ENCODE measurements around the gene NACC1. TPM values are rescaled to one million over a fixed set of nuclear protein-coding genes. Genes with fewer than 3 reads are reported as not detected.

NACC1 gene
- total RNA-seq, 1 donor from 2014 or later, result 62.1 TPM

GRCh38 chr19:13122980-13123957 is 5.2 kb downstream of the NACC1 start:
- no peak overlapping the region for H3K4me3 Mint-ChIP-seq
- ATAC-seq (ENCODE audit: low read depth), result no peak
- intact Hi-C loops (cut with micrococcal nuclease), result no loop called here

GRCh38 chr19:13127051-13127450 is 9.0 kb downstream of the NACC1 start:
- H3K4me1 Mint-ChIP-seq, result peaks cover 24% of the 10 kb centered on the region
- H3K4me3 Mint-ChIP-seq, result no peak overlapping the region
- no peaks in the 10 kb centered on the region for H3K9me3 Mint-ChIP-seq
- peaks cover 15% of the 10 kb centered on the region for H3K36me3 Mint-ChIP-seq (ENCODE audit: low read depth)
- no peaks in the 10 kb centered on the region for H3K27me3 Mint-ChIP-seq
- POLR2A ChIA-PET, result interaction anchor here (0.6 to 0.9 kb wide), 3 partner anchors 22 to 307 kb away, joined by 3 to 8 read pairs (median 3); no protein-coding TSS in a partner anchor
- no peak for DNase-seq
- intact Hi-C loops (cut with micrococcal nuclease), result no loop called here
- ATAC-seq (ENCODE audit: low read depth), result no peak
- TF ChIP-seq CTCF (IDR thresholded peaks at IDR 0.05), result no peak
- no peak overlapping the region for H3K27ac Mint-ChIP-seq
- CTCF ChIA-PET, result interaction anchor here (0.6 to 1.4 kb wide), 2 partner anchors 68 kb away, joined by 3 to 4 read pairs; no protein-coding TSS in a partner anchor

More at GRCh38 chr19:13122980-13123957, 5.2 kb downstream of the NACC1 start:
- Mint-ChIP-seq H3K27me3 (no peaks in the 10 kb centered on the region), H3K9me3 (no peaks in the 10 kb centered on the region), H3K36me3 (ENCODE audit: low read depth) (peaks cover 14% of the 10 kb centered on the region), H3K27ac (no peak overlapping the region), H3K4me1 (peaks cover 50% of the 10 kb centered on the region)
- POLR2A ChIA-PET, result no interaction called here
- CTCF ChIA-PET, result no interaction called here
- TF ChIP-seq CTCF (IDR thresholded peaks at IDR 0.05), result no peak
- DNase-seq, result no peak

GRCh38 chr19:13127811-13128575 is 9.9 kb downstream of the NACC1 start:
- H3K27ac Mint-ChIP-seq, result no peak overlapping the region
- H3K4me1 Mint-ChIP-seq, result peaks cover 21% of the 10 kb centered on the region
- no peak for DNase-seq
- intact Hi-C loops (cut with micrococcal nuclease), result no loop called here
- ATAC-seq (ENCODE audit: low read depth), result no peak
- no peak for TF ChIP-seq CTCF (IDR thresholded peaks at IDR 0.05)
- ChIA-PET POLR2A (interaction anchor here (0.9 to 1.3 kb wide), 3 partner anchors 10 to 40 kb away, joined by 3 to 8 read pairs (median 3); partner anchors contain the start of gene NACC1), CTCF (interaction anchor here (1.4 kb wide), 1 partner anchor 68 kb away, joined by 4 read pairs; no protein-coding TSS in a partner anchor)
- H3K4me3 Mint-ChIP-seq, result no peak overlapping the region
- peaks cover 14% of the 10 kb centered on the region for H3K36me3 Mint-ChIP-seq (ENCODE audit: low read depth)
- no peaks in the 10 kb centered on the region for H3K27me3 Mint-ChIP-seq
- no peaks in the 10 kb centered on the region for H3K9me3 Mint-ChIP-seq

GRCh38 chr19:13128583-13128982 is 10.5 kb downstream of the NACC1 start:
- no peak overlapping the region for H3K27ac Mint-ChIP-seq
- H3K9me3 Mint-ChIP-seq, result no peaks in the 10 kb centered on the region
- H3K4me1 Mint-ChIP-seq, result peaks cover 17% of the 10 kb centered on the region
- no peak for ATAC-seq (ENCODE audit: low read depth)
- H3K27me3 Mint-ChIP-seq, result no peaks in the 10 kb centered on the region
- peaks cover 17% of the 10 kb centered on the region for H3K36me3 Mint-ChIP-seq (ENCODE audit: low read depth)
- ChIA-PET CTCF (no interaction called here), POLR2A (interaction anchor here (1.2 to 1.3 kb wide), 2 partner anchors 11 to 39 kb away, joined by 3 read pairs; partner anchors contain the start of gene NACC1)
- no peak overlapping the region for H3K4me3 Mint-ChIP-seq
- intact Hi-C loops (cut with micrococcal nuclease), result no loop called here
- DNase-seq, result no peak
- TF ChIP-seq CTCF (IDR thresholded peaks at IDR 0.05), result no peak
